PFSK-1 (cell line): Measurements from ENCODE around the gene SORBS2.

Experiments used
- TAF1 ChIP-seq: IDR thresholded peaks from 2 replicates; pipeline ENCODE4 v1.6.1; 2012; ENCODE audit warnings: low read length, control low read depth, borderline replicate concordance; ENCODE audit not compliant: insufficient read depth
- TF ChIP-seq, protein P1 (sequence below), 2 experiments: IDR thresholded peaks; 2 replicates each; pipeline versions ENCODE4 v1.6.1 to v1.8.0; 2011 to 2012; ENCODE audit warnings: low read depth in 2 of 2, low read length in 2 of 2, control low read depth in 1 of 2, inconsistent platforms in 1 of 2, mild to moderate bottlenecking in 1 of 2, moderate library complexity in 1 of 2; ENCODE audit not compliant: insufficient read depth in 1 of 2

DNA sequence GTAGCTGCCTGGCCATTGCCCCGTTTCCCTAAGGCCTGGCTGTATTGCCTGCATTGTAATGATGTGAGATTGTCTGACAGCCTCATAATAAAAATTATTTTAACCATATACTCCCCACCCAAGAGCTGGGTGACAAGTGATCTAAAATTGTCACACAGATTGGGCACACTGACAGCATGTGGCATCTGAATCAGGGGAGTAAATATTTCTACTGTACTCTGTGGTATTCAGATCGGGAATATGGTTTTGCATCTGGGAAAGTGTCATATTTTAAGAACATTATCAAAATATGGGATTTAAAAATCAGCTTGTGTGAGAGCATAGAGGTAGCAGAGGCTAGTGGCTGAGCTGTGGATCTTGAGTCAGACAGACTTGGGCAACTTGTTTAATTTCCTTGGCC lies 140.9 kb downstream of the SORBS2 start:
- no peak for TF ChIP-seq TAF1
- TF ChIP-seq, protein P1, sequence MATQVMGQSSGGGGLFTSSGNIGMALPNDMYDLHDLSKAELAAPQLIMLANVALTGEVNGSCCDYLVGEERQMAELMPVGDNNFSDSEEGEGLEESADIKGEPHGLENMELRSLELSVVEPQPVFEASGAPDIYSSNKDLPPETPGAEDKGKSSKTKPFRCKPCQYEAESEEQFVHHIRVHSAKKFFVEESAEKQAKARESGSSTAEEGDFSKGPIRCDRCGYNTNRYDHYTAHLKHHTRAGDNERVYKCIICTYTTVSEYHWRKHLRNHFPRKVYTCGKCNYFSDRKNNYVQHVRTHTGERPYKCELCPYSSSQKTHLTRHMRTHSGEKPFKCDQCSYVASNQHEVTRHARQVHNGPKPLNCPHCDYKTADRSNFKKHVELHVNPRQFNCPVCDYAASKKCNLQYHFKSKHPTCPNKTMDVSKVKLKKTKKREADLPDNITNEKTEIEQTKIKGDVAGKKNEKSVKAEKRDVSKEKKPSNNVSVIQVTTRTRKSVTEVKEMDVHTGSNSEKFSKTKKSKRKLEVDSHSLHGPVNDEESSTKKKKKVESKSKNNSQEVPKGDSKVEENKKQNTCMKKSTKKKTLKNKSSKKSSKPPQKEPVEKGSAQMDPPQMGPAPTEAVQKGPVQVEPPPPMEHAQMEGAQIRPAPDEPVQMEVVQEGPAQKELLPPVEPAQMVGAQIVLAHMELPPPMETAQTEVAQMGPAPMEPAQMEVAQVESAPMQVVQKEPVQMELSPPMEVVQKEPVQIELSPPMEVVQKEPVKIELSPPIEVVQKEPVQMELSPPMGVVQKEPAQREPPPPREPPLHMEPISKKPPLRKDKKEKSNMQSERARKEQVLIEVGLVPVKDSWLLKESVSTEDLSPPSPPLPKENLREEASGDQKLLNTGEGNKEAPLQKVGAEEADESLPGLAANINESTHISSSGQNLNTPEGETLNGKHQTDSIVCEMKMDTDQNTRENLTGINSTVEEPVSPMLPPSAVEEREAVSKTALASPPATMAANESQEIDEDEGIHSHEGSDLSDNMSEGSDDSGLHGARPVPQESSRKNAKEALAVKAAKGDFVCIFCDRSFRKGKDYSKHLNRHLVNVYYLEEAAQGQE (IDR thresholded peaks at IDR 0.05; ENCODE audit: insufficient read depth in 1 of 2, low read depth in 2 of 2, low read length in 2 of 2) = no peak
